ENCODE data around the gene MAPK8. TPM values are rescaled to one million over a fixed set of nuclear protein-coding genes. Genes with fewer than 3 reads are reported as not detected.

Gene MAPK8
- total and polyA plus RNA-seq, 9 of the 15 experiments (the other 6 are each of a cell fraction or from before 2014, with no cell fraction given), result 6.4 to 159 (median 71.0) TPM

GRCh38 chr10:48282829-48283228 is 23.6 kb upstream of the MAPK8 start (continued):
- TF ChIP-seq HMBOX1 (IDR thresholded peaks at IDR 0.05) (no peak), ZNF311 (CRISPR knock-in tag; IDR thresholded peaks at IDR 0.05) (no peak), ZBTB40 (IDR thresholded peaks at IDR 0.05) (no peak), ZBTB40 (CRISPR knock-in tag; IDR thresholded peaks at IDR 0.05) (no peak), ID3 (CRISPR knock-in tag; IDR thresholded peaks at IDR 0.05) (no peak), ID3 (tag; IDR thresholded peaks at IDR 0.05) (no peak), ZNF395 (CRISPR knock-in tag; IDR thresholded peaks at IDR 0.05) (no peak)

All from K562 (cell line).